Natural killer cell (primary cell): ENCODE measurements around the gene COPS9. TPM values are rescaled to one million over a fixed set of nuclear protein-coding genes. Genes with fewer than 3 reads are reported as not detected.

ENCODE experiments used
- ATAC-seq, 3 donors: fragments of 150-1000 bp in 2 of 3; fragments of 200-7000 bp in 1 of 3; cut with Tn5 transposase; 1 replicate in 1 of 3; 2 replicates in 2 of 3; pipeline ENCODE4 v1.10.0; 2021; ENCODE audit warnings: mild to moderate bottlenecking in 2 of 3, moderate library complexity in 2 of 3
- DNase-seq, 2 donors: peaks; one replicate each; pipeline versions ENCODE4 v3.0.0 to v3.0.0-alpha.2; 2013 to 2021; ENCODE audit warnings: mixed read lengths in 1 of 2
- H3K27ac ChIP-seq: one replicate; pipeline ENCODE4 v1.5.1; 2013; ENCODE audit warnings: mild to moderate bottlenecking, low read length
- H3K27me3 ChIP-seq: one replicate; pipeline ENCODE4 v1.6.1; 2013; ENCODE audit warnings: low read length; ENCODE audit not compliant: control insufficient read depth, insufficient read depth
- H3K36me3 ChIP-seq: one replicate; pipeline ENCODE4 v1.6.1; 2013; ENCODE audit warnings: low read length; ENCODE audit not compliant: control insufficient read depth, insufficient read depth
- H3K4me1 ChIP-seq: one replicate; pipeline ENCODE4 v1.6.1; 2013; ENCODE audit warnings: low read length; ENCODE audit not compliant: control insufficient read depth, insufficient read depth
- H3K4me3 ChIP-seq: one replicate; pipeline ENCODE4 v1.5.1; 2013; ENCODE audit warnings: low read length
- H3K9me3 ChIP-seq: one replicate; pipeline ENCODE4 v1.6.1; 2013; ENCODE audit warnings: low read length; ENCODE audit not compliant: control insufficient read depth, insufficient read depth
- H3K27ac Mint-ChIP-seq, 2 donors: one replicate each; pipeline ENCODE4 v1.8.0; 2022; ENCODE audit warnings: mild to moderate bottlenecking in 2 of 2, mixed read lengths in 2 of 2, moderate library complexity in 1 of 2
- H3K27me3 Mint-ChIP-seq, 2 donors: one replicate each; pipeline ENCODE4 v1.8.0; 2022; ENCODE audit warnings: low read depth in 2 of 2, mixed read lengths in 2 of 2
- H3K36me3 Mint-ChIP-seq: one replicate; pipeline ENCODE4 v1.8.0; 2022; ENCODE audit warnings: mixed read lengths
- H3K4me1 Mint-ChIP-seq, 2 donors: one replicate each; pipeline ENCODE4 v1.8.0; 2022; ENCODE audit warnings: mixed read lengths in 2 of 2
- H3K4me3 Mint-ChIP-seq: one replicate; pipeline ENCODE4 v1.8.0; 2022; ENCODE audit warnings: mild to moderate bottlenecking, moderate library complexity, mixed read lengths
- H3K9me3 Mint-ChIP-seq, 2 donors: one replicate each; pipeline ENCODE4 v1.8.0; 2022; ENCODE audit warnings: mixed read lengths in 2 of 2
- CTCF ChIP-seq: fragments of 200-600 bp; IDR thresholded peaks from one replicate; pipeline ENCODE4 v1.8.0; 2022; ENCODE audit warnings: antibody characterized with exemption
- WGBS: methylation state at CpG from one replicate; pipeline ENCODE4 v1.1.7; 2013; ENCODE audit warnings: missing lambda C conversion rate; ENCODE audit not compliant: insufficient coverage; 5-methylcytosine and 5-hydroxymethylcytosine counted together
- intact Hi-C: fragments of 100-400 bp; cut with micrococcal nuclease; formaldehyde crosslinking; loops from one replicate; pipeline ENCODE4 v1.14.2; 2022
- total RNA-seq, 4 donors: library from RNA; stranded (reverse); fragments of 120-200 nt in 1 of 4; gene quantifications; one replicate each; pipeline versions ENCODE4 v1.2.3 to v1.2.4, GENCODE V29; 2013 to 2022

Gene COPS9
- total RNA-seq, 3 donors from 2014 or later (not counting 1 experiment from before 2014, with no cell fraction given): 51.5 to 76.5 (median 53.5) TPM

- ATAC-seq (peak in 1 of 3 donors; percentile 5), DNase-seq (no peak)
- H3K36me3 ChIP-seq: no peaks in the 10 kb centered on the region
- no peak overlapping the region for H3K4me3 ChIP-seq
- H3K27me3 ChIP-seq: no peaks in the 10 kb centered on the region
- no peak for TF ChIP-seq CTCF
- no peaks in the 10 kb centered on the region for H3K9me3 ChIP-seq
- Mint-ChIP-seq H3K9me3 (no peaks in the 10 kb centered on the region), H3K36me3 (no peaks in the 10 kb centered on the region), H3K4me3 (no peak overlapping the region), H3K27ac (no peak overlapping the region), H3K4me1 (peaks cover 0 to 8% of the 10 kb centered on the region in 2 donors), H3K27me3 (no peaks in the 10 kb centered on the region)
- intact Hi-C loops: loop anchor here (1.0 kb wide), 1 partner anchor 82 kb away; no protein-coding TSS in a partner anchor
- H3K4me1 ChIP-seq: peaks cover 2% of the 10 kb centered on the region
- 74% methylated on average over 6 of the region's 6 CpGs for WGBS
- H3K27ac ChIP-seq: no peak overlapping the region
These were observed 7.2 kb upstream of the COPS9 start for GRCh38 chr2:240143276-240143675.

- 88% methylated on average over 5 of the region's 5 CpGs for WGBS
- ATAC-seq: no peak
- DNase-seq: no peak
- Mint-ChIP-seq H3K27me3 (no peaks in the 10 kb centered on the region), H3K27ac (no peak overlapping the region), H3K4me1 (peaks cover 0 to 8% of the 10 kb centered on the region in 2 donors), H3K4me3 (no peak overlapping the region), H3K36me3 (no peaks in the 10 kb centered on the region), H3K9me3 (no peaks in the 10 kb centered on the region)
- Histone ChIP-seq H3K9me3 (no peaks in the 10 kb centered on the region), H3K36me3 (no peaks in the 10 kb centered on the region), H3K4me3 (no peak overlapping the region), H3K27me3 (no peaks in the 10 kb centered on the region), H3K4me1 (peaks cover 2% of the 10 kb centered on the region), H3K27ac (no peak overlapping the region)
- no peak for TF ChIP-seq CTCF
- intact Hi-C loops: loop anchor here (1.0 kb wide), 1 partner anchor 82 kb away; no protein-coding TSS in a partner anchor
These were observed 6.8 kb upstream of the COPS9 start for GRCh38 chr2:240142859-240143258.

GRCh38 chr2:240142256-240142775 is 6.2 kb upstream of the COPS9 start:
- no peaks in the 10 kb centered on the region for H3K9me3 ChIP-seq
- 92% methylated on average over 16 of the region's 16 CpGs for WGBS
- Mint-ChIP-seq H3K27ac (no peak overlapping the region), H3K4me3 (no peak overlapping the region), H3K27me3 (no peaks in the 10 kb centered on the region), H3K4me1 (peaks cover 0 to 7% of the 10 kb centered on the region in 2 donors), H3K9me3 (no peaks in the 10 kb centered on the region), H3K36me3 (no peaks in the 10 kb centered on the region)
- intact Hi-C loops: no loop called here
- no peak overlapping the region for H3K27ac ChIP-seq
- no peaks in the 10 kb centered on the region for H3K36me3 ChIP-seq
- peaks cover 2% of the 10 kb centered on the region for H3K4me1 ChIP-seq
- H3K4me3 ChIP-seq: no peak overlapping the region
- no peaks in the 10 kb centered on the region for H3K27me3 ChIP-seq
- no peak for TF ChIP-seq CTCF
- ATAC-seq: no peak
- DNase-seq: no peak

GRCh38 chr2:240141736-240142135 is 5.6 kb upstream of the COPS9 start:
- Mint-ChIP-seq H3K4me1 (peaks cover 0 to 7% of the 10 kb centered on the region in 2 donors), H3K27me3 (no peaks in the 10 kb centered on the region), H3K27ac (no peak overlapping the region), H3K36me3 (no peaks in the 10 kb centered on the region), H3K4me3 (no peak overlapping the region), H3K9me3 (no peaks in the 10 kb centered on the region)
- DNase-seq (no peak), ATAC-seq (no peak)
- Histone ChIP-seq H3K4me3 (no peak overlapping the region), H3K27me3 (no peaks in the 10 kb centered on the region), H3K9me3 (no peaks in the 10 kb centered on the region), H3K36me3 (no peaks in the 10 kb centered on the region), H3K4me1 (peaks cover 7% of the 10 kb centered on the region), H3K27ac (no peak overlapping the region)
- WGBS: 82% methylated on average over 14 of the region's 14 CpGs
- TF ChIP-seq CTCF: no peak
- intact Hi-C loops: no loop called here
